ENCODE results near the gene POU3F4.

- TF ChIP-seq FOXO4 (CRISPR knock-in tag; IDR thresholded peaks at IDR 0.05) (no peak), ZNF408 (CRISPR knock-in tag; IDR thresholded peaks at IDR 0.05; ENCODE audit: low read depth) (no peak), EP300 (IDR thresholded peaks at IDR 0.05; ENCODE audit: low read length) (no peak), MYC (IDR thresholded peaks at IDR 0.05; ENCODE audit: low read depth, low read length) (no peak), MYC (CRISPR knock-in tag; IDR thresholded peaks at IDR 0.05; ENCODE audit: borderline replicate concordance, low read depth) (no peak), RAD21 (CRISPR knock-in tag; conservative IDR thresholded peaks at IDR 0.05 in 1 of 2, IDR thresholded peaks at IDR 0.05 in 1 of 2) (no peak), ZNF121 (CRISPR knock-in tag; conservative IDR thresholded peaks at IDR 0.05) (no peak), MYNN (IDR thresholded peaks at IDR 0.05) (no peak), MYNN (CRISPR knock-in tag; IDR thresholded peaks at IDR 0.05) (no peak), POLR2AphosphoS5 (IDR thresholded peaks at IDR 0.05; ENCODE audit: control insufficient read depth, insufficient read depth, low read depth, low read length) (no peak), TAF15 (IDR thresholded peaks at IDR 0.05; ENCODE audit: low read depth, low read length) (no peak)
These were observed 2.5 kb downstream of the POU3F4 start for GRCh38 chrX:83510510-83511062.
